NCI-H2029 treated with DMSO at 0.1 percent for 48 hours (cell line): Measurements from ENCODE around the gene TRIM56.
"Not testable (repeated sequence)": the region's sequence is repeated elsewhere in the genome, so short reads cannot be mapped to it uniquely, and the experiment has no call there.

ENCODE experiments used
- DNase-seq: peaks from one replicate; lab custom pipeline; 2025; lab: John Stamatoyannopoulos, UW

The TRIM56 gene

DNA sequence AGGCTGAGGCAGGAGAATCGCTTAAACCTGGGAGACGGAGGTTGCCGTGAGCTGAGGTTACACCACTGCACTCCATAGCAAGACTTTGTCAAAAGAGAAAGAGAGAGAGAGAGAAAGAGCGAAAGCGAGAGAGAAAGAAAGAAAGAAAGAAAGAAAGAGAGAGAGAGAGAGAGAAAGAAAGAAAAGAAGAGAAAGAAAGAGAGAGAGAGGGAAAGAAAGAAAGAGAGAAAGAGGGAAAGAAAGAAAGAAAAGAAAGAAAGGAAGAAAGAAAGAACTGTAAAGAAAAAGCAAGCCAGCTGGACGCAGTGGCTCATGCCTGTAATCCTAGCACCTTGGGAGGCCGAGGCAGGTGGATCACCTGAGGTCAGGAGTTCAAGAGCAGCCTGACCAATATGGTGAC, 27.9 kb downstream of the TRIM56 start:
- not testable (repeated sequence) for DNase-seq

DNA sequence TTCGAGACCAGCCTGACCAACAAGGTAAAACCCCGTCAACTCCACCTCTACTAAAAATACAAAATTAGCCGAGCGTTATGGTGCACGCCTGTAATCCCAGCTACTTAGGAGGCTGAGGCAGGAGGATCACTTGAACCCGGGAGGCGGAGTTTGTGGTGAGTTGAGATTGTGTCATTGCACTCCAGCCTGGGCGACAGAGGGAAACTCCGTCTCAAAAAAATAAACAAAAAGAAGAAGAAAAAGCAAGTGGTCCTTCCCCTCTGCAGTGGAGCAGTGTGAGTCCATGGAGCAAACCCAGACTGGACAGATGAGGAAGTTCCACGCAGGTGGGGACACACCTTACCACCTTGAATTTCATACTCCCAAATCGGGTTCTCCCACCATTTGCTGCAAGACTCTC, 28.6 kb downstream of the TRIM56 start:
- DNase-seq, result no peak

DNA sequence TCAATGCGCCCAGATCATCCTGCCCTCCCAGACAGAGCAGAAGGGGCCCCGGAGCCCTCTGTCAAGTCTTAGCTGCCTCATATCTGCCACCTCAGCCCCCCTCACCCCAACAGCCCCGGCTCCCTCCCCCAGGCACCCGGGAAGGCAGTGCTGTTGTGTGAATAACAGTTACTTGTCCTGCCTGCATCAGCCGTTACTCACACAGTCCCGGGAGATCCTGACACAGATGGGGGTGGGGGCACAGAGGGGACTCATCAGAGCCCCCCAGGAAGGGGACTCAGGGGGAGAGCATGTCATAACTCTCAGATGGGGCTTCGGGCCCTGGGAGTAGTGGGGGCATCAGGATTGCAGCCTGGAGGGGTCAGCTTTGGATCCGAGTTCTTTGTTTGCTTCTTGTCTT, 29.2 kb downstream of the TRIM56 start:
- no peak for DNase-seq

DNA sequence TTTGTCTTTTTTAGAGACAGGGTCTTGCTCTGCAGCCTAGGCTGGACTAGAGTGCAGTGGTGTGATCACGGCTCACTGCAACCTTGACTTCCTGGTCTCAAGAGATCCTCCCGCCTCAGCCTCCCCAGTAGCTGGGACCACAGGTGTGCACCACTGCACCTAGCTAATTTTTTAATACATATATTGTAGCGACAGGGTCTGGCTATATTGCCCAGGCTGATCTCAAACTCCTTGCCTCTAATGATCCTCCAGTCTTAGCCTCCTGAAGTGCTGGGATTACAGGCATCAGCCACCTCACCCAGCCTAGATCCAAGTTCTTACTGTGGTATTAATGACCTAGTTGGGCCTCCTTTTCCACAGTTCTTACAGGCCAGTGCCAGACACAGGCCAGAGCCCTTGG, 29.9 kb downstream of the TRIM56 start:
- no peak for DNase-seq

DNA sequence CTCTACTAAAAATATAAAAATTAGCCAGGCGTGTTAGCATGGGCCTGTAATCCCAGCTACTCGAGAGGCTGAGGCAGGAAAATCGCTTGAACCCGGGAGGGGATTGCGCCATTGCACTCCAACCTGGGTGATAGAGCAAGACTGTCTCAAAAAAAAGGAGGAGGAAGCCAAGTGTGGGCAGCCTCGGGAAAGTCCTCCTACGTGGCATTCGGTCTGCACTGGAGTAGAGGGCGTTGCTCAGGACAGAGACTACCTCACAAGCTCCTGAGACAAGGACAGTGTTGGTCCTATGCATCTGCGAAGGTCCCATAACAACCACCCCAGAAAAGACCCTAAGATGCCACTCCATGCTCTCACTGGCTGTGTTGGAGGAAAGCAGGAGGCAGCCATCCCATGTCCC, 31.6 kb downstream of the TRIM56 start:
- no peak for DNase-seq

DNA sequence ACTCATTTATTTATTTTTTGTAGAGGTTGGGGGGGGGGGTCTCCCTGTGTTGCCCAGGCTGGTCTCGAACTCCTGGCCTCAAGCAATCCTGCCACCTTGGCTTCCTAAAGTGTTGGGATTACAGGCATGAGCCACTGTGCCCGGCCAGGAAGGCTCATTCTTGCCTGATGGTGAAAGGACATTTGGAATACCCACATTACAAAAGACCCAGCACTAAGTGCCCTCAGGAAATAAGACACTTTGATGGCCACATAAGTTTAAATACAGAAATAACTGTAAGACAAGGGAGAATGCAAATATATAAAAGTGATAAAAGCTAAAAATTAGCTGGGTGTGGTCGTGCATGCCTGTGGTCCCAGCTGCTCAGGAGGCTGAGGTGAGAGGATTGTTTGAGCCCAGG, 33.6 kb downstream of the TRIM56 start:
- DNase-seq, result no peak

DNA sequence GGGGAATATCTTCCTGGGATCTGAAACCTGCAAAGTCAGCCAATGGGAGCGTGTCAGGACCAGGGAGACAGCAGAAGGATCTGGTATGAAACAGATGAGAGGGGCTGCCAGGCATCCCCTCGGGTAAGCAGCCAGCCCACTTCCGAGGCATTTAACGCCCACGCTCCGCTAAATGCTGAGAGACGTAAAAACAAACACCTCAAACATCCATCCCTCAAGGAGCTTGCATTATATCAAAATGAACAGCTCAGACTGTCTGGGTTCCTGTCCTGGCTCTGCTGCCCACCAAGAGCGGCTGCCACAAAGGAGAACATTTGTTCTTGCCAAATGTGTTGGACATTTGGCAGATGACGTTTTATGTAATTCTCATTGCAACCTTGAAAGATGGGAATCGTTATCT, 34.6 kb downstream of the TRIM56 start:
- DNase-seq, result no peak

DNA sequence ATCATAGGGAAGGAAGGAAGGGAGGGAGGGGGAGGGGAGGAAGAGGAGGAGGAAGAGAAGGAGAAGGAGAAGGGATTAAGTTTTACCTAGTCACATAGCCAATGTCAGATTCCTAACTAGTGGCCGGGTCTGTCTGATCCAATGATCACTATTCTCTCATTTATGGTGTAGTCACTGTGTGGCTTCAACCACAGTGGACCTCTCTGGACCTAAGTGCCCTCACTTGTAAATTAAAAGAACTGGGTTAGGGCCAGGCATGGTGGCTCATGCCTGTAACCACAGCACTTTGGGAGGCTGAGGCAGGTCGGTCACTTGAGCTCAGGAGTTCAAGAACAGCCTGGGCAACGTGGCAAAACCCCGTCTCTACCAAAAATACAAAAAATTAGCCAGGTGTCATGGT, 35.0 kb downstream of the TRIM56 start:
- no peak for DNase-seq

DNA sequence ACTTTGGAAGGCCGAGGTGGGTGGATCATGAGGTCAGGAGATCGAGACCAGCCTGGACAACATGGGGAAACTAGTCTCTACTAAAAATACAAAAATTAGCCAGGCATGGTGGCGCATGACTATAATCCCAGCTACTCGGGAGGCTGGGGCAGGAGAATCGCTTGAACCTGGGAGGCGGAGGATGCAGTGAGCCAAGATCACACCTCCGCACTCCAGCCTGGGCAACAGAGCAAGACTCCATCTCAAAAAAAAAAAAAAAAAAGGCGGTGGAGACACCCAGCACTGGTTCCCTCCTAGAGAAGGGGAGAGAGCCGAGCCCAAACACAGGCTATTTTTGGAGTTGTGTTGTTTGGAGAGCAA, 36.3 kb downstream of the TRIM56 start:
- DNase-seq, result not testable (repeated sequence)

DNA sequence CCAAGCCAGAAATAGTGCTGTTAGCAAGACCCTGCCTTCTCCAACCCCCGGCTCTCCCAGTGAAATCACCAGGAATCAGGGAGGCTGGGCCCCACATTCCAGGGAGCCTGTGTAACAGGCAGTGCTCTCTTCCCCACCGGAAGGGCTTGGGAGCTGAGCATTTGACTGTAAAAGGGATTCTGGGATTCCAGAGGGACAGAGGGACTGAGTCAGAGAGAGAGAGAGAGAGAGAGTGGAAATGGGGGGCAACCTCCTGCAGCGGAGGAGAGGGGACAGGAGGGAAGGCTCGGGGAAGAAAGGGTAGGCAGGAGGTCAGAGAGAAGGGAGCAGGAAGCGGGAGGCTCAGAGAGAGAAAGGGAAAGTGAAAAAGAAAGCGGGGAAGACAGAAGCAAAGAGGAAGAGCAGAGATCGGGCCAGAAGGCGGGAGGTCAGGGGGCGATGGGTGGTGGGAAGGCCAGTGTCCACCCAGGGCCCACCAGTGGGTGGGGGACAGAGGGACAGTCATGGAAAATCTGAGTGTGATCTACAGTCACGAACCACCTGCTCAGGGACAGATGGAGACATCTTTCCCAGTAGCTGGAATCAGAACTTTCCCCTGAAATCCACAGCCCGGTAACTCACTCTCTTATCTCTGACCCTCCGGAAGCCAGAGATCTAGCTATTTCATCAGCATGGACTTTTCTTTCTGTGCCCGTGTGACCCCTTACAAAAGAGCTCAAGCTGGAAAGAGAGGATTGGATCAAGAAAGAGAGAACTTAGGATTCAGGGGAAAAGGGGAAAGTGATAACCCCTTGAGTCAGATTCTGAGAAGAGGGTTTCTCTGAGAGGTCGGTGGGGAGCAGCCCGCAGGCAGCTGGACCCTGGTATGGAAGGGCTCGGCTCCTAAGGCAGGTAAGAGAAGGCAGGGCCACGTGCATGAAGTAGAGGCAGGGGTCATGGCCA, 37.0 kb downstream of the TRIM56 start:
- no peak for DNase-seq

DNA sequence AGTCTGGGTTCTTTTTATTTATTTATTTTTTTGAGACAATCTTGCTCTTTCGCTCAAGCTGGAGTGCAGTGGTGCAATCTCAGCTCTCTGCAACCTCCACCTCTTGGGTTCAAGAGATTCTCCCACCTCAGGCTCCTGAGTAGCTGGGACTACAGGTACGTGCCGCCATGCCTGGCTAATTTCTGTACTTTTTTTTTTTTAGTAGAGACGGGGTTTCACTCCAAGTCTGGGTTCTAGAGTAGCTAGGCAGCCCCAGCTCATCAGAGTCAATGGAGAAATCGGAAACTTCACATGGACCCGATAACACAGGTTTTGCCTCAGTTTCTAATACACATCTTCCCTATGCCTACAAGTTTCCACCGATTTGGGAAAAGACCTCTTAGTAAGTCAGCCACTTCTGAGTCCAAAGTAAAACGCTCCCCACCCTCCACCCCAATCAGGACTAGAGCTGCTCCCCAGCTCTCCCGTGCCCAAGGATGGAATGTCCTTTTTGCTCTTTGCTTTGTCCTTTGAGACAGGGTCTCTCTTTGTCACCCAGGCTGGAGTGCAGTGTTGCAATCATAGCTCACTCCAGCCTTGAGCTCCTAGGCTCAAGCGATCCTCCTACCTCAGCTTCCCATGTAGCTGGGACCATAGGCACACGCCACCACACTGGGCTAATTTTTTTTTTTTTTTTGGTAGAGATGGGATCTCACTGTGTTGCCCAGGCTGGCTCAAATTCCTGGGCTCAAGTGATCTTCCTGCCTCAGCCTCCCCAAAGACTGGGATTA, 37.8 kb downstream of the TRIM56 start:
- no peak for DNase-seq

DNA sequence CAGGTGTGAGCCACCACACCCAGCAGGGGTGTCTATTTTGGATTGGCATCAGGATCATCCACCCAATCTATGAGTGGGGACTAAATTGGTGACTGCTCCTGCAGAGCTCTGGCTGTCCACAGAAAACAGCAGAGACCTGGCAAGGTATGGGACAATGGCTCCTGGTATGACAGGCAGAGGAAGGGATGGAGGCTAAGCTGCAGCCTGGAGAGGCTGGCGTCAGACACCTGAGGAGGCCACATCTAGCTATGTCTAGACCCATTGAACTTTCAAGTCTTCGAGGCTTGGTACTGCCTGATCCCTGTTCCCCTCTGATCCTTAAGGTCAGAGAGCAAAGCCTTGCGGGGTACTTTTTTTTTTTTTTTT, 38.4 kb downstream of the TRIM56 start:
- DNase-seq, result no peak

DNA sequence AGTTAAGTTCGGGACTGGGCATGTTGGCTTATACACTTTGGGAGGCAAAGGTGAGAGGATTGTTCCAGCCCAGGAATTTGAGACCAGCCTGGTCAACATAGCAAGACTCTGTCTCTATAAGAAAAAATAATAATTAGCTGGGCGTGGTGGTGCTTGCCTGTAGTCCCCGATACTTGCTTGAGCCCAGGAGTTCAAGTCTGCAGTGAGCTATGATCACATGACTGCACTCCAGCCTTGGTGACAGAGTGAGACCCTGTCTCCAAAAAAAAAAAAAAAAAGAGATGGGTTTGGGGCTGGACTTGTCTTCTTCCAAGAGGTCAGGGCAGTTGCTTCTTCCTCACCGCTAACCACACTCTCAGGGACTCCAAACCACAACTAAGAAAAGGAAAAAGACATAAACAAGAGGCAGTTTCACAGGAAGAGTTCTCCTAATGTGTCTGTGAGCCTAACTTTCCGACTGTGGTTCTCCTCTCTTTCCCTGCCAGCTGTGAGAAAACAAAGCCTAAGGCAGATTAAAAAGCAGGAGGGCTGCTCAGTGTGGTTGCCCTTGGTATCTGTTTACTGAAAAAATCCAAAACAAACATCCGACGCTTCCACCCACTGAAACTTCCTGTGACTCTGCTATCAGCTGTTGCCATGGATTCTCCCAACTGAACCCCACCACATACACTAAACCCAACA, 39.2 kb downstream of the TRIM56 start:
- no peak for DNase-seq

DNA sequence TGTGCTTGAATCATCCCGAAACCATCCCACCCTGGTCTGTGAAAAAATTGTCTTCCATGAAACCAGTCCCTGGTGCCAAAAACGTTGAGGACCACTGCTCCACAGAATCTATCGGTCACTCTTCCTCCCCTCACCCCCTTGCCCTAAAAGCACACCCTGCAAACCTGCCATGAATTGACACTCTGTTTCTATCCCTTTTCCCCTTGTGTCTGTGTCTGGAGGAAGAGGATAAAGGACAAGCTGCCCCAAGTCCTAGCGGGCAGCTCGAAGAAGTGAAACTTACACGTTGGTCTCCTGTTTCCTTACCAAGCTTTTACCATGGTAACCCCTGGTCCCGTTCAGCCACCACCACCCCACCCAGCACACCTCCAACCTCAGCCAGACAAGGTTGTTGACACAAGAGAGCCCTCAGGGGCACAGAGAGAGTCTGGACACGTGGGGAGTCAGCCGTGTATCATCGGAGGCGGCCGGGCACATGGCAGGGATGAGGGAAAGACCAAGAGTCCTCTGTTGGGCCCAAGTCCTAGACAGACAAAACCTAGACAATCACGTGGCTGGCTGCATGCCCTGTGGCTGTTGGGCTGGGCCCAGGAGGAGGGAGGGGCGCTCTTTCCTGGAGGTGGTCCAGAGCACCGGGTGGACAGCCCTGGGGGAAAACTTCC, 40.8 kb downstream of the TRIM56 start:
- DNase-seq, result no peak

DNA sequence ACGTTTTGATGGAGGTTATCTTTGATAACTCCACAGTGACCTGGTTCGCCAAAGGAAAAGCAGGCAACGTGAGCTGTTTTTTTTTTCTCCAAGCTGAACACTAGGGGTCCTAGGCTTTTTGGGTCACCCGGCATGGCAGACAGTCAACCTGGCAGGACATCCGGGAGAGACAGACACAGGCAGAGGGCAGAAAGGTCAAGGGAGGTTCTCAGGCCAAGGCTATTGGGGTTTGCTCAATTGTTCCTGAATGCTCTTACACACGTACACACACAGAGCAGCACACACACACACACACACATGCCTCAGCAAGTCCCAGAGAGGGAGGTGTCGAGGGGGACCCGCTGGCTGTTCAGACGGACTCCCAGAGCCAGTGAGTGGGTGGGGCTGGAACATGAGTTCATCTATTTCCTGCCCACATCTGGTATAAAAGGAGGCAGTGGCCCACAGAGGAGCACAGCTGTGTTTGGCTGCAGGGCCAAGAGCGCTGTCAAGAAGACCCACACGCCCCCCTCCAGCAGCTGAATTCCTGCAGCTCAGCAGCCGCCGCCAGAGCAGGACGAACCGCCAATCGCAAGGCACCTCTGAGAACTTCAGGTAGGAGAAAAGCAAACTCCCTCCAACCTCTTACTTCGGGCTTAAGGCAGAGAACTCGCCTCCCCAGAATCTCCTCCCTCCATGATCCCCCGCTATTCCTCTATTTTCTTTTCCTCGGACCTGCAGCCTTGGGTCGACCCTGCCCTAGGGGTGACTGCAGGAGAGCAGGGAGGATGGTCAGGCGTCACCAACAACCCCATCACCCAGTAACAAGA, 41.6 kb downstream of the TRIM56 start, which contains the start of gene SERPINE1:
Gene SERPINE1, plus strand, starts transcription at position 454 of the 809 bp plus-strand sequence. CDS start 1,290 bp downstream, outside the sequence.
- no peak for DNase-seq

DNA sequence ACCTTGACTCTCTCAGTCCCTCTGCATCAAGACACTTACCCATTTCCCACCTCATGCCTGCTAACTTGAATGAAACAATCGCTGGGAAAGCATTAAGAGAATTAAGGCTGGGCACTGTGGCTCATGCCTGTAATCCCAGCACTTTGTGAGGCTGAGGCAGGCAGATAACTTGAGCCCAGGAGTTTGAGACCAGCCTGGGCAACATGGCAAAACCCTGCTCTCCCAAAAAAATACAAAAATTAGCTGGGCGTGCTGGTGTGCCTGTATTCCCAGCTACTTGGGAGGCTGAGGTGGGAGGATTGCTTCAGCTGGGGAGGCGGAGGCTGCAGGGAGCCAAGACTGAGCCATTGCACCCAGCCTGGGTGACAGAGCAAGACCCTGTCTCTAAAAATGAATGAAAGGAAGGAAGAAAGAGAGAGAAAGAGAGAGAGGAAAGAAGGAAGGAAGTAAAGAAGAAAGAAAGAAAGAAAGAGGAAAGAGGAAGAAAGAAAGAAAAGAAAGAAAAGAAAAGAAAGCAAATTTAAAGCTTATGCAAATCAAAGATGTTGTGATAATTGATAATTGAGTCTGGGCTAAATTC, 42.3 kb downstream of the TRIM56 start:
- DNase-seq, result no peak

DNA sequence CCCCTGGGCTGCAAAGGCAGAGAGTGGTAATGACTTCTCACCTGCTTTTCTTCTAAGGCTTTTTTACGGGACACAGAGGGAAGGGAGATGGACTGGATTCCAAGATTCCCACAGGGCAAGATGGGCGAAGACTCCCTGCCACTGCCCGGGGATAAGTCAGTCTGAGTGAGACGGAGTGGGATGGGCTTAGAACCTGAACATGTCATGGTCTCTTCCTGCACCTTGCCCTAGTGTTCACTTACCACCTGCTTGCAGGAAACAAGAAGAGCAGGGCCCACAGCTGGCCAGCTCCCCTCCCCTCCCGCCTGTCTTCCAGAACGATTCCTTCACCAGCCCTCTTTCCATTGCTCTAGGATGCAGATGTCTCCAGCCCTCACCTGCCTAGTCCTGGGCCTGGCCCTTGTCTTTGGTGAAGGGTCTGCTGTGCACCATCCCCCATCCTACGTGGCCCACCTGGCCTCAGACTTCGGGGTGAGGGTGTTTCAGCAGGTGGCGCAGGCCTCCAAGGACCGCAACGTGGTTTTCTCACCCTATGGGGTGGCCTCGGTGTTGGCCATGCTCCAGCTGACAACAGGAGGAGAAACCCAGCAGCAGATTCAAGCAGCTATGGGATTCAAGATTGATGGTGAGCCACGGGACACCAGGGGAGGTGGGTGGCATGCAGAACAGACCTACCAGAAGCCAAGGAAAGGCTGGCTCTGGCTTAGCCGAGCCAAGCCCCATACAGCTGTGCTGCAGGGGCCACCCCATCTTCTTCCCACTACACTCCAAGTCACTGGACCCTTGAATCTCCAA, 43.0 kb downstream of the TRIM56 start:
- no peak for DNase-seq

DNA sequence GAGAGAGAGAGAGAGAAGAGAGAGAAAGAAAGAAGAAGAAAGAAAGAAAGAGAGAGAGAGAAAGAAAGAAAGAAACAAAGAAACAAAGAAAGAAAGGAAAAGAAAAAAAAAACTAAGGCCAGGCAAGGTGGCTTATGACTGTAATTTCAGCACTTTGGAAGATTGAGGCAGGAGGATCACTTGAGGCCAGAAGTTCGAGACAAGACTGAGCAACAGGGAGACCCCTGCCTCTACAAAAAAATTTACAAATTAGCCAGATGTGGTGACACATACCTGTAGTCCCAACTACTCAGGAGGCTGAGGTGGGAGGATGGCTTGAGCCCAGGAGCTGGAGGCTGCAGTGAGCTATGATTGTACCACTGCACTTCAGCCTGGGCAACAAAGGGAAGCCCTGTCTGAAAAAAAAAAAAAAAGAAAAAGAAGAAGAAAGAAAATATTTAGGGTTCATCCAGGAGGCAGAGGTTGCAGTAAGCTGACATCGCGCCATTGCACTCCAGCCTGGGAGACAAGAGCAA, 44.4 kb downstream of the TRIM56 start:
- no peak for DNase-seq
